Measurements from ENCODE around the gene L3MBTL3.
A peak's percentile ranks its signal among the peaks of the same experiment; 100 is the strongest.
"Not testable (repeated sequence)": the region's sequence is repeated elsewhere in the genome, so short reads cannot be mapped to it uniquely, and the experiment has no call there.

L3MBTL3 gene

DNA sequence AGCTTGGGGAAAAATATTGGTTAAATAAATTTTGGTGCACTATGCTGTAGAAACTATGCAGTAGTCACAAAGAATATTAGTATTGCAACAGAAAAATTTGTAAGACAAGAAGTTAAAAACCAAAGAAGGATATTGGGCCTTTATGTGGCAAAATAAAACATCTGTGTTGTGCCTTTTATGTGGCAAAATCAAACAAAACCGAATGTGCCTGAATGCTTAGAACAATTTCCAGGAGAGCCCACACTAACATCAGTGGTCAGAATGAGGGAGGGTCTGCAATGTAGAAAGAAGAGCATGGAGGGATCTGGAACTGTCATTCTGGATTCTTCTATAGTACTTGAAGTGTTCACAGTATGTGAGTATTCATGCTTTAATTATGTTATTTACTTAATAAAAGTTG lies 75.2 kb downstream of the L3MBTL3 start:
- peak in 1 of 6 experiments; percentile 13 for DNase-seq

DNA sequence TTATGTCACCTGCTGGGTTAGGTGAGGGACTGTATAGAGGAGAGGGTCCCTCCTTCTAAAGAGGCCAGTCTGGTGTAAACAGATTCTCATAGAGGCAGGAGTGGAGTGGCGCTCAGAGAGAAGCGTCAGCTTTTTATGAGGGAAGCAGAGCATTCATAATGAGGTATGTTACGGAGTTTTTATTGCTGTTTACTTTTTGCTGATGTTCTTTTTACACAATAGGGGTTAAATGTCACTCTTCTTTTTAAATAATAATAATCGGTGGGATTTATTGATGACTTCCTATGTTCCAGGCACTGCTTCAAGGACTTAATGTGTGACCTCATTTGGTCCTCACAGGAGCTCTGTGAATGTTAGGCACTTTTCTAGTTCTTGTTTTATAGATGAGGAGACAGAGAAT lies 79.9 kb downstream of the L3MBTL3 start:
- DNase-seq: no peak

DNA sequence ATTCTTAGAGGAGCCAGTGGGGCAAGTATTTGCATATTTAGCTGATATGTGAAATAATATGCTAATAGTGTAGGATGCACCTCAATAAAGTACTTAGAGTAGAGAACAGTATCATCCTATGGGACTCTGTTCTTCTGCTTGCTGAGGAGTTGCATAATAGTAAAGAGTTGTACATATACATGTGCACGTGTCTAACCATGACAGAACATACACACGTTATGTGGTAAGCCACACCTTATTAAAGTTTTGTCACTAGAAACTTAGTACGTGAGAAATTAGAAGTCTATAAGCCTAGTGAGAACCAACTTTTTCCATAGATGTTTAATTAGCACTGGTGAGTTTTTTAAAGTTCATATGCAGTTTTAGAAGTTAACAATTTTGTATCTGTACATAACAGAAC lies 80.7 kb downstream of the L3MBTL3 start:
- DNase-seq: no peak

DNA sequence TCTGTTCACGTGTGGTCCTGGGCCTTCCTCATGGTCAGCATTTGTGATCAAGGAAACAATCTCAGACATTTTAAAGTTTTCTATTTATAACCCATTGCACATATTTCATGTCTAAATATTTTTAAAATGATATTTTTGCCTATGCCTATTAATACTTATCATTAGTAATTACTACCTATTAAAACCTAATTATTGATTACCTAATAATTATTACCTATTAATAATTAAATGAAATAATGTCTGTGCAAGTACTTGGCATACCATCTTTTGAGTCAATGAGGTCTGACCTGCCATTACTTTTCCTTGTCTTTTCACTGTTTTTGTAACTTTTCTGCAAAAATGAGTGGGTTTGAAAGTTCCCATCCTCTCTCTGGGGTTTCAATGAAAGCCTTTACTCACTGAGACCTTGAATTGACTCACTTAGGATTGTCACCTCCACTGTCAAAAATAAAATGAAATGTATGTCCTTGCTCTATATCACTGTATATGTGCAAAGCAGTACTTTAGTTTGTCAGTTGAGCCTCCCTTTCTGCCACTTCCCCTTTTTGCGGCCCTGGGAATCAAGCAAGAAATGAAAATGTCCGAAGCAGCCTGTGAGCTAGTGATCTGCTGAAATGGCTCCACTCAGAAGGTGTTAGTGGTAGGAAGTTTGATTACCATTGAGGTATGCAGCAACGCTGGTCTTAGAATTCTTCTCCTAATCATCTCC lies 87.8 kb downstream of the L3MBTL3 start:
- no peak for DNase-seq

DNA sequence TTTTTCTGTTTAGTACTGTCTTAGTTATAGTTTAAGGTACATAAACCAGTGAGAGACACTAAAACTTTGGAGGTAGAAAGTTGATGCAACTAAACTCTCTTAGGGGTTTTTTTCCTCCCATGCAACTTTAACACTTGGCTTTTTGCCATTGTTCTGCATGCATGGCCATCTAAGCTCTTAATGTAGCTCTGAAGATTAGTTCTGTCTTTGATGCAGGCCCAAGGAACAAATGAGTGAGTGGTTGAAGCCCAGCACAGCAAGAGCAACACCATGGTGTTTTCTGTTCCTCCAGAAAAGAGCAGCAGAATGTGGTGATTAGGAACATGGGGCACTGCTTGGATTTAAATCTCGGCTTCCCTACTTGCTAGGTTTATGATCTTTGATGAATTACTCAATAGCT lies 89.3 kb downstream of the L3MBTL3 start:
- DNase-seq: no peak

DNA sequence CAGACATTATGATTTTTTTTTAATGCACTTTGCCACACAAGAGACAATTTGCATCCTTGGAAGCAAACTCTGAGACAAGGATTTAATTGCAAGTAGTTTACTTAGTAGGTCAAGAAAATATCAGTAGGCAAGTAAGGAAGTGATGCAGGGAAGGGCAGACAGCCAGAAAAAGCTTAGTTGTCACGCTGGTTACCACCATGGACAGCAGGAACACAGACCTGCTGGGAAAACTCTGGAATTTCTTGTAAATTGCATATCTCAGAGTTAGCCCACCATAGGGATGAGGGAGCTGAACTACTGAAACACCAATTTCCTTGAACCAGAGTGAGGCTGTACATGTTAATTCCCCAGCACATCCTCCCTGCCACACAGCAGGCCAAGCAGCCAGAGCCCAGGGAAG lies 92.7 kb downstream of the L3MBTL3 start:
- DNase-seq: no peak

DNA sequence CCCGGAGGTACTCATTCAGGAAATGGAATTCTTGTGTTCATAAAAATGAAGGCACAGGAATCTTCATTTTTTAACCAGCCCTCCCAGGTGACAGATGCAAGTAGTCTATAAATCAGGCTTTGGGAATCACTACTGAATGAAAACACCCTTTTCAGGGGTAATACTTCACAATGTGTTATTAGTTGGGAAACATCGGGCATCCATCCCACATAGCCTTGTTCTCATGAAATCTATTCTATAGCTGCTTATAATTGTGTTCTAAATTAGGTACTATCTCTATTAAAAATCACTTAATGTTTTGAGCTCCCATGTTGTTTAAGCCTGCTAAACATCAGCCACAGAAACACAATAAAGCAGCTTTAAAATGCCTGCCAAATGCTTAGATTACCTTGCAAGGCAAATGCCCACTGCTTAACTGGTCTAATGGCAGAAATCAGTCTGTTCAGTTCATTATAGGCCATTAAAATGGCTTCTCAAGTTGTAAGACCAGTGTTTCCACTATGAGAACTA lies 94.9 kb downstream of the L3MBTL3 start:
- no peak for DNase-seq

DNA sequence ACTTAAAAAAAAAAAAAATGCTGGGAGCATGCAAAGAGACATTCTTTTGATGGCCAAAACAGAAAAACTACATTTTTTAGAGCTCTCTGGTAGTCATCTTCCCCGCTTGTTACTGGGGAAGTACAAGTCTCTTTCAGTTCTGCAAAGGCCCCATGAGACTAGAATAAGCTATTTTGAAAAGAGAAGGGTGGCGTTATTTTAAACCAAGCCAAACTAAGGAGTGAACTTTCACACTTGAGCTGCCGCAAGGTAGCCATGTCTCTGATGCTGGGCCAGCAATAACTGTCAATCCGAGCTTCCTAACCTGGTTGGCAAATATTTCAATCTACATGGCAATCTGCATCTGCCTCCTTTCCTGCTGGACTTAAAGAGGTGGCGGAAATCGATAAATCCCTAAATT lies 96.7 kb downstream of the L3MBTL3 start:
- DNase-seq: no peak

DNA sequence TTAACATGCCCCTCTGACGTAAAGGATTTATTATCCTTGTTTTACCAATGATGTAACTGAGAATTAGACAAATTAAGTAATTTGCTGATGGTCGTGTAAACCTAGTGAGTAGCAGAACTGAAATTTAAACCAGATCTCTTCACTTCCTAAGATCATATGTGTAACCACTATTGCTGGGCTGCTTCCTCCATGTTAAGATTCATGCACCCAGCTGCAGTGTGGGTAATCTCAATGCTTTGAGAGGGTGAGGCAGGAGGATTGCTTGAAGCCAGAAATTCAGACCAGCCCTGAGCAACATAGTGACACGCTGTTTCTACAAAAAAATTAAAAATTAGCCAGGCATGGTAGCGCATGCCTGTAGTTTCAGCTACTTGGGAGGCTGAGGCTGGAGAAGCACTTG lies 97.9 kb downstream of the L3MBTL3 start:
- no peak for DNase-seq

DNA sequence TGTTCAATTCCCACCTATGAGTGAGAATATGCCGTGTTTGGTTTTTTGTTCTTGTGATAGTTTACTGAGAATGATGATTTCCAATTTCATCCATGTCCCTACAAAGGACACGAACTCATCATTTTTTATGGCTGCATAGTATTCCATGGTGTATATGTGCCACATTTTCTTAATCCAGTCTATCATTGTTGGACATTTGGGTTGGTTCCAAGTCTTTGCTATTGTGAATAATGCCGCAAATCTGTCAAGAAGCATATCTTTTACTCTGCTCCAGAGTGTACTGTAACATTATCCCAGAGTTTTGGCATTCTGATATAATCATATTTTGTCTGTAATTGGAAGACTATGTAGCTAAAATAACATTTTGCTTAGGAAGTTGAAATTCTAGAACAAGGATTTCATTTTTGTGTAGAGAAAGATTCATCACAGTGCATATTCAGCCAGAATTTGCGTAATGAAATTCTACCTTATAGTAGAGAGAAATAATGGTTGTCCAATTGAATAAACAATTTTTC lies 98.9 kb downstream of the L3MBTL3 start:
- not testable (repeated sequence) for DNase-seq

DNA sequence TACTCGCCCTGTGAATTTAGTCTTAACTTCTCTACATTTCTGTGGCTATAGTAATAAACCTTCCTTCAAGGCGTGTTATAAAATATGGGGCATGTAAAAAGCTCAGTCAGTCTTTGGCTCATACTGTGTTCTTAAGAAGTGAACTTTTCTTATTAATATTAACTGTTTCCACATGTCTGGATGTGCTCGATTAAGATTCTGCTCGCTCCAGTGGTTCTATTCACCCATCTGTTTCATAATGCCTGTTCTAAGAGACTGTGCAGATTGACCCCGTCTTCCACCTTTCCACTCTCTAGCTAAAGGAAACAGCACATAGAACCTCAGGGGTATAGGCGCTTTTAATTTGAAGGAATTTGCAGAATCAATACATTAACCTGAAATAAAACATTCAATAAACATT lies 99.9 kb downstream of the L3MBTL3 start:
- DNase-seq: no peak

DNA sequence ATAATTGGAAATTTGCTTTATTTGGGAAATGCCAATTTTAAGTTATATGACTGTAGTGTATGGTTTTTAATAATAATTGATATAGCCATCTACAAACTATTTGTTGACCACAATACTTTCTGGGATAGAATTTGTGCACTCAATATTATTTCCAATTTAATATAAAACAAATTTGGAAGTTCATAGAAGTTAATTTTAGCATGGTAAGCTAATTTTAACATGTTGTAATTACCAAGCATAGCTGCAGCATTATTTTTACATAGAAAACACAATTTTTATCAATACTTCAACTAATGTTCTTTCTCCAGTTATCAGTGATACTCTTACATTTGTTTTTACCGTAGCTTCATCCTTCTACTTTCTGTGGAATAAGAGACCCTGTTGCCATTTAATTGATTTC lies 100.8 kb downstream of the L3MBTL3 start:
- no peak for DNase-seq

DNA sequence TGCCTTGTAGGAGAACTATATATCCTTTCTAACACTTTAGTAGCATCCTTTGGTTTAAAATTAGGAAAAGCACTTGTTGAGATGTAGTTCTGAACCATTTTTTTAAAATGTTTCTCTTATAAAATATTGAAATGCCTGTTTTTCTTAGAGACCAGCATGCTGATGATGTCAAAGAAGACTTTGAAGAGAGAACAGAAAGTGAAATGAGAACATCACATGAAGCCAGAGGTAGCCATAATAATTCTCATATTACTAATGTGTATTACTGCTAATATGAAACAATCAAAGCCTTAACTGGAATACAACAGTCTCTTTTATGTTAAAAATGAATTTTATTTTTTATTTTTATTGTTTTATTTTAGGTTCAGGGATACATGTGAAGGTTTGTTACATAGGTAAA lies 102.3 kb downstream of the L3MBTL3 start:
- peak in 2 of 6 experiments; percentile 8 to 14 for DNase-seq

DNA sequence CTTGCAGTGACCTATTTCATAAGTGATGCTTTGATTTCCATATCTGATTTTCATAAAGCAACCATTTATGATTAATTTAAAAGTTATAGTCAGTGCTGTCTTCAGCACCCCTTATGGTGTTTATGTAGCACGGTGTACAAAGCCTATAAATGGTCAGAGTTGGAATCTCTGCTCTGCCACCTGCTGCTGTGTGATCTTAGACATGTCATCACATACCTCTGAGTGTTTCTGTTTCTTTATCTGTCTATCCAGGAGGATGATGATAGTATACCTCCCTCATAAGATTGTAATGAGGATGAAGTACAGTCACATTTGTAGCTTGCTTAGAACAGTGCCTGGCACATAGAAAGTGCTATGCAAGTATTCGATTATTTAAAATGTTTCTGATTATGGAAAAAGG lies 103.9 kb downstream of the L3MBTL3 start:
- no peak for DNase-seq

DNA sequence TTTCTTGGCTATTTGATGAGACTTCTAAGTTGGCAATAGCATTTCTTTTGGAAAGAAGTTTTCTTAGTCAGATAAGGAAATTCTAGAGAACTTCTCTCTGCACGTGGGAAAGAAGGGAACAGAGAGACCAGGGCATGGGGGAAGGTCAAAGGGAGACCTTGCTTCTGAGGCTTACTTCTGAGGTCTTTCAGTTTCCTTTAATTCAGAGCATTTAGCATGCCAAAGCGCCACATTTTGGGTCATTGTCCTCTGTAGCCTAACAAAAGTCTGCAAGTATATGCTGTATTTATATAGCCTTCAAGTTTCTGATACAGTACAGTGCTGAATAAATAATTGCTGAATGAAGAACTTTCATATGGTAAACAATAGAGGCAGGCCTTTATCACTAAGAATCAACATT lies 108.8 kb downstream of the L3MBTL3 start:
- DNase-seq: no peak

DNA sequence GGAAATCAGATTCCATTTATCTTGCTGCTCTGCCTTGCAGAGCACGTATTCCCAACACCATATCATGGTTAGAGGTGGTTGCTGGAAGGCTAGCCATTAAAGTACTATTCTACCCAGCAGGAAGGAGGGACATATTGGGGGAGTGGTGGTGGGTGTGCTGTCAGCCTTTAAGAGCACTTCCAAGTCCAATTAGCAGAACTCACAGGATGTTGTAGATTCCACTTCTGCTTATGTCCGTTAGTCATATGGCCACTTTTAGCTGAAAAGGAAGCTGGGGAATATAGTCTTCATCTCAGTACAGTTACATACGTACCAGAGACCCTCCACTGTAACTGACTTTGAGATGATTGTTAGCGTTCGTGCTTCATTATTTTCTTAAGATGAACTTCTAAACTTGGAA lies 109.9 kb downstream of the L3MBTL3 start:
- DNase-seq: no peak

DNA sequence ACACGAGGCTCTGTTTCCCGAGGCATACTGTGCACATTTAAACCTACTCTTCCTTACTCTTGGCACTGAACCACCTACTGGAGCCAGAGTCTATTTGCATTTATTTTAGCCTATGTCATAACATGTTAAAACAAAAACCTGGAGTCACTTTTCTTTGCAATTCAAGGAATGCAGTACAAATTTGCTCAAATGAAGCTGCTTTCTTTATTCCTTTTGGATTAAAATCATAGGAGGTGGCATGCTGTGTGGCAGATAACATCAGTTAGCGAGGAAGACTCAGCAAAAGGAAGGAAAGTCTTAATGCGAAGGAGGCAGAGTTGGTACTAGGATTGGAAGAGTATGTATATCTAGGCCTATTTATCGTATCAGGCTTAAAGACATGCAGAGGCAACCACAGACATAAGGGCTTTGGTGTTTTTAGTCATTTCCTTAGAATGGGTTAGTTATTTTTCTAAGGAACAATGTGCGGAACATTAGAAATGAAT lies 111.4 kb downstream of the L3MBTL3 start:
- DNase-seq: no peak

DNA sequence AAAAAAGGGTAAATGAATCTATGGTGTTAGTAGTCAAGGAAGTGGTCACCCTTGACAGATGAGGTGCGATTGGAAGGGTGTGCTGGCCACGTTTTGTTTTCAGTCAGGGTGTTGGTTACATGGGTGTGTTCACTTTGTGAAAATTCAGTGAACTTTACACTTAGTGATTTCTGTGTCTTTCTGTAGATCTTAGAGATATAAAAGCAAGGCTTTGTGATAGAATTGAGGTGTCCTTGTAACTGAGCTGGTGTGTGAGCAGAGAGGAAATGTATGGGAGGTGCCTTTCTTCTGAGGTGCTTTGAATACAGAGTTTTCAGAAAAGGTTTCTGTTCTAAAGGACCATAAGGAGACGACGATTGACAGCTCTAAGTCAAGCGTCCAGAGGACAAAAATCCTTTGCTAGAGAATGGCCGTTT lies 113.9 kb downstream of the L3MBTL3 start:
- DNase-seq: peak in 4 of 6 experiments; percentile 28 to 88 (median 83)

DNA sequence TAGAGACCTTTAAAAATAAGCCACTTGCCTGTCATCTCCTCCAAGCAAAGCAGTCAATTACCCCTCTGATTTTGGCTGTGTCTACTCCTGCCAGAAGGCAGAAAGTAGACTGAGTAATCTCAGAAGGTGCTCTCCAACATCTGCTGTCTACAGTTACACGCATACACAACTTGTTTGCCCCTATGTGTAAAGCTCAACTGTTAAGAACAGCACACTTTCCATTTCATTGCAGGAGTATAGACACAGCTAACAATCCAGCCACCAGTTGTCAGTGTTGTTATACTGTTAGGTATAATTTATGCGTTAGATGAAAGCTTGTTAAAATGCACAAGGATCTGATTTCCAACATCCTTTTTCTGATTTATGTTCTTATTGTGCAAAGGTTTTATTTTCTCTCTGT lies 116.2 kb downstream of the L3MBTL3 start:
- peak in 3 of 6 experiments; percentile 3 to 51 (median 27) for DNase-seq

DNA sequence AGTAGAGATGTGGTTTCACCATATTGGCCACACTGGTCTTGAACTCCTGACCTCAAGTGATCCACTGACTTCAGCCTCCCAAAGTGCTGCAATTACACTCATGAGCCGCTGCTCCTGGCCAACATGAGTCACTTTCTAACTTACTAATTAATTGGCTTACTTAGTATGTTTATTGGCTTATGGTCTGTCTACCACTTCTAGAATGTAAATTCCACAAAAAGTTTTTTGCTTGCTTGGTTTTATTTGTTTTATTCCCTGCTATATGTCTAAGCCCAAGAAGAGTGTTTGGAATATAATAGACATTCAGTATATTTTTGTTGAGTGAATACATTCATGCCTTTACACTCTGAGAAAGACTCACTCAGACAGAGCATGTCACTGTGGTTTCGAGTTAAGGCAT lies 118.4 kb downstream of the L3MBTL3 start:
- DNase-seq: no peak

DNA sequence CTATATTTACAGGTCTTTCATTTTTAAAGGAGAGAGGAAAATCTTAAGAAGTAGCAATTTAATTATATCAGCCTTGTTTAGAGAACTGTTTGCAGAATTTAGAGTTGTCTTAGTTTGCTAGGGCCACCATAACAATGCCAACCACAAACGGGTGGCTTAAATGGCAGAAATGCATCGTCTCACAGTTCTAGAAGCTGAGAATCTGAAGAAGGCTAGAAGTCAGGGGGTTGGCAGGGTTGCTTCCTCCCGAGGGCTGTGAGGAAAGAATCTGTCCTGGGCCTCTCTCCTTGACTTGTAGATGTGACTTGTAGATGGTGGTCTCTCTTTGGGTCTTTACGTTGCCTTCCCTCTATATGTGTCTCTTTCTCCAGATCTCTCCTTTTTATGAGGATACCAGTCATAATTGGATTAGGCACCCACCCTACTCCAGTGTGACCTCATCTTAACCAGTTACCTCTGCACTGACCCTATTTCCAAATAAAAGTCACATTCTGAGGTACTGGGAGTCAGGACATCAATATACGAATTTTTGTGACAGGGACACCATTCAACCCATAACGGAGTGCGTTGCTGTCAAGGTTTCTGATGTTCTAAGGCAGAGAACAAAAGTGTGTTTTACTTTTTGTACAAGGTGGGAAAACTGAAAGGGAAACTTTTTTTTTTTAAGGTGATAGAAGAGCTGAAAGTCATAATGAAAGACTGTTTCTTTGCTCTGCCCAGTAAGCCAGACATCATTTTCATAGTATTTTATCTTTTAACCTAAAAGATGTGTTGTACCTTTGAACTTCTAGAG lies 119.9 kb downstream of the L3MBTL3 start:
- peak in 3 of 6 experiments; percentile 7 to 54 (median 39) for DNase-seq

DNA sequence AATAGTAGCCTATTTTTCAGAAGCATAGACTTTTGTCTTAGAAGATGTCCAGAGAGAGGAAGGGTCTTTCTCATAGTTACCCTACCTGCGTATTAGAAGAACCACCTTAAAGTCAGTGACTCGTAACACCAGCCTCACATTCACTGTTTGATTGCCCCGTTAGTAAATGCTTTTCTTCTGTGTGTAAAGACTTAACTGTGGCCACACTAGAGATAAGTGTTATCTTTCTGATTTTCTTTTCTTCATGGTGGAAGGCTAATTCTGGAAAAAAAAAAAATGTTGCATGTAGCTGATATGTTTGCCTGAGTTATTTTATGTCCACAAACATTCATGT lies 120.5 kb downstream of the L3MBTL3 start:
- DNase-seq: peak in 2 of 6 experiments; percentile 39 to 54

DNA sequence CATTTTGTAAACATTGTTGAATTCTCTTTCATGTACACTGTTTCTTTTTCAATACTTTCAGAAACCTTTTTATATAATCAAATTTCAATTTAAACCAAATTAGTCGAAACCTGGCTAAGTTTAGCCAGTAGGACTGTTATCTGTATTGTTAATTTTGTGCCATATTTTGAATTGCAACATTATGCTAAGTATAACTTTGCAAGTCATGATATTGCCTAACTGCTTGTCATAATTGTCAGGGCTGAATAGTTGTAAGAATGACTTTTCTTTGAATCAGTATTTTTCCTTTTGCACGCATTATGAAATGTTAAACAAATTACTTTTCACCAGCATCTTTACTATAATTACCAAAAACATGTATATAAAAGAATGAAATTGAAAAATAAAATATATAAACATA lies 121.7 kb downstream of the L3MBTL3 start:
- DNase-seq: no peak

DNA sequence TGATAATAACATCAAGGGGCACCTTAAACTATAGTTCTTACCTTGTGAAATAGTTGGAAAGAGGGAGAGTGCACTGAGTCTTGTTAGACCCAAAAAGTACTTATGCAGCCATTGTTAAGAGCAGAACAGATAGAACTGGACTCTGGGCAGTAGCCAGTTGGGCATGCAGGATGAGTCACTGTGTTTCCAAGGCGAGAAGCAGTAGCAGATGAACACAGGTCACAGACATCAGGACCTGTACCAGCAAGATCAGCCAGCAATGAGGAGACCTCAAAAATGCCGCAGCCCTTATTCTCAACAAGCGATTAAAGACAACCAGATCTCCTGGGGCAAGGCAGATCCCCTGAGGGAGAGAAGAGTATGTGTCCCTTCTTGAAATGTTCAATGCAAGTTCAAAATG lies 125.3 kb downstream of the L3MBTL3 start:
- no peak for DNase-seq
